GM23338 (cell line): Measurements from ENCODE around the gene RAB12.

ENCODE experiments used
- CREB1 ChIP-seq: fragments of 250-450 bp; sonication (Bioruptor Pico); IDR thresholded peaks from 2 replicates; pipeline ENCODE4 v1.5.0; 2020; ENCODE audit warnings: low read depth, mild to moderate bottlenecking, moderate library complexity
- EZH2 ChIP-seq: fragments of 200-600 bp; sonication (generic); IDR thresholded peaks from one replicate; pipeline ENCODE4 v1.8.0; 2017; ENCODE audit warnings: antibody characterized with exemption, mild to moderate bottlenecking, low read depth; ENCODE audit not compliant: unreplicated experiment
- EZH2phosphoT487 ChIP-seq: fragments of 200-600 bp; sonication (generic); IDR thresholded peaks from one replicate; pipeline ENCODE4 v1.8.1; 2018; ENCODE audit warnings: antibody characterized with exemption; ENCODE audit not compliant: unreplicated experiment
- JUNB ChIP-seq: IDR thresholded peaks from one replicate; pipeline ENCODE4 v1.6.1; 2016; ENCODE audit warnings: antibody characterized with exemption; ENCODE audit not compliant: unreplicated experiment
- NANOG ChIP-seq: IDR thresholded peaks from 2 replicates; pipeline ENCODE4 v1.6.1; 2016; ENCODE audit warnings: antibody characterized with exemption, borderline replicate concordance
- POLR2AphosphoS5 ChIP-seq: IDR thresholded peaks from 2 replicates; pipeline ENCODE4 v1.6.1; 2016; ENCODE audit warnings: antibody characterized with exemption, low read depth
- ZNF331 ChIP-seq: fragments of 250-450 bp; sonication (Bioruptor Pico); IDR thresholded peaks from 2 replicates; pipeline ENCODE4 v1.5.0; 2020; ENCODE audit warnings: low read depth, mild to moderate bottlenecking, moderate library complexity
- TF ChIP-seq, protein P1 (sequence below): IDR thresholded peaks from one replicate; pipeline ENCODE4 v1.6.1; 2018; ENCODE audit warnings: antibody characterized with exemption; ENCODE audit not compliant: unreplicated experiment
- TF ChIP-seq, protein P2 (sequence below), 2 experiments: fragments of 200-600 bp in 1 of 2; sonication (generic) in 1 of 2; conservative IDR thresholded peaks; 2 replicates each; pipeline versions ENCODE4 v1.5.1 to v1.6.1; 2016 to 2017; ENCODE audit warnings: antibody characterized with exemption in 2 of 2, low read depth in 2 of 2, mild to moderate bottlenecking in 2 of 2, moderate library complexity in 1 of 2
- TF ChIP-seq, protein P3 (sequence below): IDR thresholded peaks from 2 replicates; pipeline ENCODE4 v1.6.1; 2016; ENCODE audit warnings: antibody characterized with exemption

DNA sequence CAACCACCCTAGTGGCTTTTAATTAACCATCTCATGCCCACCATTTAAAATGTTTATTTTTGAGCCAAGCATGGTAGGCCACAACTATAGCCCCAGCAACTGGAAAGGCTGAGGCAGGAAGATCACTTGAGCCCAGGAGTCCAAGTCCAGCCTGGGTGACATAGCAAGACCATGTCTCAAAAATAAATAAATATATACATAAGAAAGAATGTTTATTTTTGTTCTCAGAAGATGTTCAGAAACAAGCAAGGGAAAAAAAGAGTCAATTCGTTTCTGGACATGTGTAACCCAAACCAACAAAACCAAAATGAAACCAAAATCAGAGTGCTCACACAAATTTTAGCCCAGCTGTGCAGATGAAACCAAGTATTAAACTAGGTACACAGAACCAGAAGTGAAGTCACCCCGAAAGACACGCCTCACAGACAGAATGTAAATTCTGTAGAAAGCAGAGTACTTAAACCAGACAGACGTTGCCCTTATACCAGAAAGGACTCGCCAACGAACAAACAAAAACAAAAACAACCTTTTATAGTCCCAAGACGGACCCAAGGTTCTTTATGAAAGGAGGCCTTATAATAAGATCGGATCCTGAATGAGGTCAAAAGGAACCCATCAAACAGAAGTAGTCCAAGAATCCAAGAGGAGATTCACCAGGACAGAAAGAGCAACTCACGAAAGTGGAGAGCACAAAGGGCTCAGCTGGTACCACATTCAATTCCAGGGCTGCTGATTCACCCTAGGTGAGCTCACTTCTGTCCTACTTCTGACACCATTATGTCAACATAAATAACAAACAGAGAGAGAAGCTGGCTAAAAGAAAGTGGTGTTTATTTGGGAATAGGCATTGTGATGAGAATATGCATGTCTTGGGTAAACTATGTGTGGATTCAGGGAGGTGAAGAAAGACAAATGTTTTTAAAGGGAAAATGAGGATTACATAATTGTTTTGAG, 64.3 kb downstream of the RAB12 start:
- TF ChIP-seq, protein P1, sequence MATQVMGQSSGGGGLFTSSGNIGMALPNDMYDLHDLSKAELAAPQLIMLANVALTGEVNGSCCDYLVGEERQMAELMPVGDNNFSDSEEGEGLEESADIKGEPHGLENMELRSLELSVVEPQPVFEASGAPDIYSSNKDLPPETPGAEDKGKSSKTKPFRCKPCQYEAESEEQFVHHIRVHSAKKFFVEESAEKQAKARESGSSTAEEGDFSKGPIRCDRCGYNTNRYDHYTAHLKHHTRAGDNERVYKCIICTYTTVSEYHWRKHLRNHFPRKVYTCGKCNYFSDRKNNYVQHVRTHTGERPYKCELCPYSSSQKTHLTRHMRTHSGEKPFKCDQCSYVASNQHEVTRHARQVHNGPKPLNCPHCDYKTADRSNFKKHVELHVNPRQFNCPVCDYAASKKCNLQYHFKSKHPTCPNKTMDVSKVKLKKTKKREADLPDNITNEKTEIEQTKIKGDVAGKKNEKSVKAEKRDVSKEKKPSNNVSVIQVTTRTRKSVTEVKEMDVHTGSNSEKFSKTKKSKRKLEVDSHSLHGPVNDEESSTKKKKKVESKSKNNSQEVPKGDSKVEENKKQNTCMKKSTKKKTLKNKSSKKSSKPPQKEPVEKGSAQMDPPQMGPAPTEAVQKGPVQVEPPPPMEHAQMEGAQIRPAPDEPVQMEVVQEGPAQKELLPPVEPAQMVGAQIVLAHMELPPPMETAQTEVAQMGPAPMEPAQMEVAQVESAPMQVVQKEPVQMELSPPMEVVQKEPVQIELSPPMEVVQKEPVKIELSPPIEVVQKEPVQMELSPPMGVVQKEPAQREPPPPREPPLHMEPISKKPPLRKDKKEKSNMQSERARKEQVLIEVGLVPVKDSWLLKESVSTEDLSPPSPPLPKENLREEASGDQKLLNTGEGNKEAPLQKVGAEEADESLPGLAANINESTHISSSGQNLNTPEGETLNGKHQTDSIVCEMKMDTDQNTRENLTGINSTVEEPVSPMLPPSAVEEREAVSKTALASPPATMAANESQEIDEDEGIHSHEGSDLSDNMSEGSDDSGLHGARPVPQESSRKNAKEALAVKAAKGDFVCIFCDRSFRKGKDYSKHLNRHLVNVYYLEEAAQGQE = no peak
- TF ChIP-seq, protein P2, sequence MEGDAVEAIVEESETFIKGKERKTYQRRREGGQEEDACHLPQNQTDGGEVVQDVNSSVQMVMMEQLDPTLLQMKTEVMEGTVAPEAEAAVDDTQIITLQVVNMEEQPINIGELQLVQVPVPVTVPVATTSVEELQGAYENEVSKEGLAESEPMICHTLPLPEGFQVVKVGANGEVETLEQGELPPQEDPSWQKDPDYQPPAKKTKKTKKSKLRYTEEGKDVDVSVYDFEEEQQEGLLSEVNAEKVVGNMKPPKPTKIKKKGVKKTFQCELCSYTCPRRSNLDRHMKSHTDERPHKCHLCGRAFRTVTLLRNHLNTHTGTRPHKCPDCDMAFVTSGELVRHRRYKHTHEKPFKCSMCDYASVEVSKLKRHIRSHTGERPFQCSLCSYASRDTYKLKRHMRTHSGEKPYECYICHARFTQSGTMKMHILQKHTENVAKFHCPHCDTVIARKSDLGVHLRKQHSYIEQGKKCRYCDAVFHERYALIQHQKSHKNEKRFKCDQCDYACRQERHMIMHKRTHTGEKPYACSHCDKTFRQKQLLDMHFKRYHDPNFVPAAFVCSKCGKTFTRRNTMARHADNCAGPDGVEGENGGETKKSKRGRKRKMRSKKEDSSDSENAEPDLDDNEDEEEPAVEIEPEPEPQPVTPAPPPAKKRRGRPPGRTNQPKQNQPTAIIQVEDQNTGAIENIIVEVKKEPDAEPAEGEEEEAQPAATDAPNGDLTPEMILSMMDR (conservative IDR thresholded peaks at IDR 0.05; ENCODE audit: low read depth in 2 of 2) = no peak
- TF ChIP-seq EZH2phosphoT487 = no peak
- TF ChIP-seq, protein P3, sequence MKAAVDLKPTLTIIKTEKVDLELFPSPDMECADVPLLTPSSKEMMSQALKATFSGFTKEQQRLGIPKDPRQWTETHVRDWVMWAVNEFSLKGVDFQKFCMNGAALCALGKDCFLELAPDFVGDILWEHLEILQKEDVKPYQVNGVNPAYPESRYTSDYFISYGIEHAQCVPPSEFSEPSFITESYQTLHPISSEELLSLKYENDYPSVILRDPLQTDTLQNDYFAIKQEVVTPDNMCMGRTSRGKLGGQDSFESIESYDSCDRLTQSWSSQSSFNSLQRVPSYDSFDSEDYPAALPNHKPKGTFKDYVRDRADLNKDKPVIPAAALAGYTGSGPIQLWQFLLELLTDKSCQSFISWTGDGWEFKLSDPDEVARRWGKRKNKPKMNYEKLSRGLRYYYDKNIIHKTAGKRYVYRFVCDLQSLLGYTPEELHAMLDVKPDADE = no peak
- TF ChIP-seq NANOG = no peak
- no peak for TF ChIP-seq EZH2
- no peak for TF ChIP-seq POLR2AphosphoS5
- no peak for TF ChIP-seq JUNB
- no peak for TF ChIP-seq CREB1 (CRISPR knock-in tag)
- no peak for TF ChIP-seq ZNF331 (CRISPR knock-in tag)
